IgD-negative memory B cell (primary cell): ENCODE measurements around the gene SAMD4A. TPM values are rescaled to one million over a fixed set of nuclear protein-coding genes. Genes with fewer than 3 reads are reported as not detected.
A peak's percentile ranks its signal among the peaks of the same experiment; 100 is the strongest.

Source experiments
- H3K27ac Mint-ChIP-seq, 3 donors: one replicate each; pipeline ENCODE4 v1.8.0; 2020 to 2022; ENCODE audit warnings: mild to moderate bottlenecking in 3 of 3, mixed read lengths in 3 of 3, moderate library complexity in 1 of 3
- H3K27me3 Mint-ChIP-seq: one replicate; pipeline ENCODE4 v1.8.0; 2021; ENCODE audit warnings: mixed read lengths
- H3K36me3 Mint-ChIP-seq: one replicate; pipeline ENCODE4 v1.8.0; 2020; ENCODE audit warnings: mild to moderate bottlenecking, mixed read lengths
- H3K4me1 Mint-ChIP-seq, 3 donors: one replicate each; pipeline ENCODE4 v1.8.0; 2020 to 2022; ENCODE audit warnings: mixed read lengths in 3 of 3, mild to moderate bottlenecking in 1 of 3
- H3K4me3 Mint-ChIP-seq, 4 donors: one replicate each; pipeline ENCODE4 v1.8.0; 2020 to 2022; ENCODE audit warnings: mild to moderate bottlenecking in 4 of 4, mixed read lengths in 4 of 4, moderate library complexity in 3 of 4
- H3K9me3 Mint-ChIP-seq, 3 donors: one replicate each; pipeline ENCODE4 v1.8.0; 2020 to 2021; ENCODE audit warnings: mixed read lengths in 3 of 3, mild to moderate bottlenecking in 1 of 3
- polyA plus RNA-seq: library from polyadenylated mRNA; unstranded; fragments of 300-500 nt; fragmentation: Illumina TruSeq; gene quantifications from one replicate; pipeline ENCODE4 v1.2.3, GENCODE V29; 2021

Gene SAMD4A
- polyA plus RNA-seq, 1 donor from 2014 or later: 5.8 TPM

GRCh38 chr14:54828037-54828436, 261.1 kb downstream of the SAMD4A start:
- peaks cover 14 to 27% (median 19%) of the 10 kb centered on the region in 3 donors for H3K9me3 Mint-ChIP-seq

GRCh38 chr14:54829486-54830224, 262.7 kb downstream of the SAMD4A start:
- peaks cover 1% of the 10 kb centered on the region for H3K27me3 Mint-ChIP-seq
- no peaks in the 10 kb centered on the region for H3K36me3 Mint-ChIP-seq
- no peak overlapping the region for H3K27ac Mint-ChIP-seq
- H3K4me3 Mint-ChIP-seq: no peak overlapping the region
- peaks cover 8 to 18% (median 8%) of the 10 kb centered on the region in 3 donors for H3K9me3 Mint-ChIP-seq
- no peaks in the 10 kb centered on the region for H3K4me1 Mint-ChIP-seq

More at GRCh38 chr14:54828037-54828436, 261.1 kb downstream of the SAMD4A start:
- no peaks in the 10 kb centered on the region for H3K4me1 Mint-ChIP-seq
- no peaks in the 10 kb centered on the region for H3K27me3 Mint-ChIP-seq
- no peaks in the 10 kb centered on the region for H3K36me3 Mint-ChIP-seq
- no peak overlapping the region for H3K4me3 Mint-ChIP-seq
- H3K27ac Mint-ChIP-seq: no peak overlapping the region

- Mint-ChIP-seq H3K36me3 (no peaks in the 10 kb centered on the region), H3K9me3 (peaks cover 4 to 12% (median 5%) of the 10 kb centered on the region in 3 donors), H3K27ac (no peak overlapping the region), H3K4me3 (no peak overlapping the region), H3K27me3 (peaks cover 1% of the 10 kb centered on the region), H3K4me1 (no peaks in the 10 kb centered on the region)
These were observed 263.7 kb downstream of the SAMD4A start for GRCh38 chr14:54830650-54831049.

GRCh38 chr14:54834081-54834480, 267.2 kb downstream of the SAMD4A start:
- Mint-ChIP-seq H3K4me3 (no peak overlapping the region), H3K9me3 (peaks cover 1 to 5% (median 4%) of the 10 kb centered on the region in 3 donors), H3K27me3 (peaks cover 1% of the 10 kb centered on the region), H3K4me1 (no peaks in the 10 kb centered on the region), H3K27ac (no peak overlapping the region), H3K36me3 (peaks cover 4% of the 10 kb centered on the region)

GRCh38 chr14:54834727-54835126, 267.8 kb downstream of the SAMD4A start:
- Mint-ChIP-seq H3K4me3 (no peak overlapping the region), H3K27ac (no peak overlapping the region), H3K27me3 (peaks cover 1% of the 10 kb centered on the region), H3K36me3 (peaks cover 4% of the 10 kb centered on the region), H3K9me3 (peaks cover 1 to 5% (median 4%) of the 10 kb centered on the region in 3 donors), H3K4me1 (no peaks in the 10 kb centered on the region)

GRCh38 chr14:54836231-54836630, 269.3 kb downstream of the SAMD4A start:
- H3K27me3 Mint-ChIP-seq: peaks cover 1% of the 10 kb centered on the region
- peaks cover 0 to 5% (median 0%) of the 10 kb centered on the region in 3 donors for H3K4me1 Mint-ChIP-seq
- H3K27ac Mint-ChIP-seq: no peak overlapping the region
- no peak overlapping the region for H3K4me3 Mint-ChIP-seq
- peaks cover 13% of the 10 kb centered on the region for H3K36me3 Mint-ChIP-seq
- peaks cover 0 to 2% (median 0%) of the 10 kb centered on the region in 3 donors for H3K9me3 Mint-ChIP-seq

- H3K27me3 Mint-ChIP-seq: peaks cover 1% of the 10 kb centered on the region
- peaks cover 0 to 6% (median 0%) of the 10 kb centered on the region in 3 donors for H3K4me1 Mint-ChIP-seq
- H3K4me3 Mint-ChIP-seq: no peak overlapping the region
- H3K9me3 Mint-ChIP-seq: no peaks in the 10 kb centered on the region
- no peak overlapping the region for H3K27ac Mint-ChIP-seq
- H3K36me3 Mint-ChIP-seq: peaks cover 15% of the 10 kb centered on the region
These were observed 270.7 kb downstream of the SAMD4A start for GRCh38 chr14:54837508-54838149.

GRCh38 chr14:54838931-54839512, 272.1 kb downstream of the SAMD4A start:
- peaks cover 0 to 6% (median 0%) of the 10 kb centered on the region in 3 donors for H3K4me1 Mint-ChIP-seq
- H3K9me3 Mint-ChIP-seq: no peaks in the 10 kb centered on the region
- H3K4me3 Mint-ChIP-seq: no peak overlapping the region
- H3K27me3 Mint-ChIP-seq: peaks cover 1% of the 10 kb centered on the region
- peaks cover 17% of the 10 kb centered on the region for H3K36me3 Mint-ChIP-seq
- H3K27ac Mint-ChIP-seq: no peak overlapping the region

- Mint-ChIP-seq H3K27me3 (no peaks in the 10 kb centered on the region), H3K9me3 (no peaks in the 10 kb centered on the region), H3K36me3 (peaks cover 18% of the 10 kb centered on the region), H3K4me1 (peaks cover 0 to 6% (median 0%) of the 10 kb centered on the region in 3 donors), H3K27ac (peak overlapping the region in 1 of 3 donors; percentile 25), H3K4me3 (no peak overlapping the region)
These were observed 272.8 kb downstream of the SAMD4A start for GRCh38 chr14:54839701-54840119.

GRCh38 chr14:54840336-54840735, 273.4 kb downstream of the SAMD4A start:
- Mint-ChIP-seq H3K36me3 (peaks cover 18% of the 10 kb centered on the region), H3K27ac (no peak overlapping the region), H3K27me3 (no peaks in the 10 kb centered on the region), H3K4me3 (no peak overlapping the region), H3K9me3 (no peaks in the 10 kb centered on the region), H3K4me1 (peaks cover 0 to 6% (median 0%) of the 10 kb centered on the region in 3 donors)

- H3K9me3 Mint-ChIP-seq: no peaks in the 10 kb centered on the region
- H3K4me1 Mint-ChIP-seq: peaks cover 0 to 6% (median 0%) of the 10 kb centered on the region in 3 donors
- H3K27ac Mint-ChIP-seq: no peak overlapping the region
- no peak overlapping the region for H3K4me3 Mint-ChIP-seq
- no peaks in the 10 kb centered on the region for H3K27me3 Mint-ChIP-seq
- H3K36me3 Mint-ChIP-seq: peaks cover 18% of the 10 kb centered on the region
These were observed 273.9 kb downstream of the SAMD4A start for GRCh38 chr14:54840798-54841197.

Other genes starting within 250 kb of the SAMD4A start
- gene CDKN3, start 170.1 kb upstream of the SAMD4A start, polyA plus RNA-seq: not detected
- 68.5 TPM for gene CNIH1, start 125.8 kb upstream of the SAMD4A start, polyA plus RNA-seq
- gene GMFB, start 78.1 kb upstream of the SAMD4A start, polyA plus RNA-seq: 17.8 TPM
- gene CGRRF1, start 57.2 kb upstream of the SAMD4A start, polyA plus RNA-seq: 24.0 TPM